ENCODE measurements around the gene ARL6IP1. TPM values are rescaled to one million over a fixed set of nuclear protein-coding genes. Genes with fewer than 3 reads are reported as not detected.

The ARL6IP1 gene
- total RNA-seq (2016; rRNA removed; fragmentation: Illumina TruSeq; extraction: Trizol) (273 and 373 TPM in 2 replicates), polyA plus RNA-seq (2011; rRNA removed) (183 and 263 TPM in 2 replicates), polyA minus RNA-seq (2011; rRNA and poly(A)+ RNA removed; ENCODE audit: low replicate concordance) (262 and 330 TPM in 2 replicates), Bru-seq, nascent RNA (percentile 98 among the genes with signal in this experiment), BruChase-seq, experiment 1, labeled RNA remaining after a 6-hour chase (percentile 100 among the genes with signal in this experiment), BruChase-seq, experiment 2, labeled RNA remaining after a 2-hour chase (percentile 100 among the genes with signal in this experiment)
- 62.8 and 68.6 TPM in 2 replicates for total RNA-seq (2016; cell fraction: cytosol; rRNA removed; fragmentation: Illumina TruSeq; extraction: Trizol; ENCODE audit: low read depth)
- 270 and 373 TPM in 2 replicates for total RNA-seq (2016; cell fraction: insoluble cytoplasmic fraction; rRNA removed; fragmentation: Illumina TruSeq; extraction: Trizol)
- 152 and 174 TPM in 2 replicates for total RNA-seq (2016; cell fraction: membrane; rRNA removed; fragmentation: Illumina TruSeq; extraction: Trizol)
- total RNA-seq (2016; cell fraction: nucleus; rRNA removed; fragmentation: Illumina TruSeq; extraction: Trizol) = 309 and 367 TPM in 2 replicates
- 211 and 261 TPM in 2 replicates for polyA plus RNA-seq (2011; cell fraction: cytosol; rRNA removed)
- 71.4 and 76.3 TPM in 2 replicates for polyA plus RNA-seq (2011; cell fraction: nucleus; rRNA removed)
- polyA plus RNA-seq (2012) = 155 and 252 TPM in 2 replicates
- polyA plus RNA-seq (2016; cell fraction: cytosol; fragmentation: Illumina TruSeq; extraction: Trizol; ENCODE audit: low read depth) = 29.0 and 31.7 TPM in 2 replicates
- polyA plus RNA-seq (2016; cell fraction: insoluble cytoplasmic fraction; fragmentation: Illumina TruSeq; extraction: Trizol; ENCODE audit: low read depth) = 231 and 253 TPM in 2 replicates
- polyA plus RNA-seq (2016; cell fraction: membrane; fragmentation: Illumina TruSeq; extraction: Trizol; ENCODE audit: low read depth) = 67.0 and 74.0 TPM in 2 replicates
- polyA plus RNA-seq (2016; cell fraction: nucleus; fragmentation: Illumina TruSeq; extraction: Trizol; ENCODE audit: insufficient read depth, low read depth) = 404 and 453 TPM in 2 replicates
- 199 and 232 TPM in 2 replicates for polyA minus RNA-seq (2011; cell fraction: cytosol; rRNA and poly(A)+ RNA removed)
- polyA minus RNA-seq (2011; cell fraction: nucleus; rRNA and poly(A)+ RNA removed) = 155 and 156 TPM in 2 replicates
- long read RNA-seq, experiment 1, transcript ARL6IP1-201 (6 exons, 2,409 nt) = major isoform, 436 of 479 reads
- long read RNA-seq, experiment 1, partial matches to known transcripts = 10 of 479 reads
- long read RNA-seq, experiment 1, other reads (novel, unspliced or antisense) = 30 of 479 reads
- long read RNA-seq, experiment 2, transcript ARL6IP1-201 (6 exons, 2,409 nt) = major isoform, 82 of 149 reads
- long read RNA-seq, experiment 2, partial matches to known transcripts = 8 of 149 reads
- long read RNA-seq, experiment 2, other reads (novel, unspliced or antisense) = 58 of 149 reads

GRCh38 chr16:18801145-18801972 is at the start of gene ARL6IP1:
TSS of gene ARL6IP1 (minus strand) at chr16:18801549. CDS start at chr16:18801466, 83 bp downstream.
- H3K4me1 ChIP-seq (ENCODE audit: insufficient read depth, low read length) = peaks cover 65% of the 10 kb centered on the region
- 1% methylated on average over 70 of the region's 77 CpGs for WGBS (ENCODE audit: low lambda C conversion rate)
- peak within 1 kb of the TSS; percentile 88 to 100 (median 95) for H3K4me3 ChIP-seq (replicated peaks in 1 of 3; ENCODE audit: insufficient read depth in 1 of 3, low read depth in 2 of 3, low read length in 3 of 3)
- H3K4me2 ChIP-seq (ENCODE audit: low read depth, low read length) = peak within 1 kb of the TSS; percentile 93
- ATAC-seq (peak; percentile 95), DNase-seq (ENCODE audit: low spot score) (peak; percentile 100), FAIRE-seq (peak; percentile 74)
- peak within 1 kb of the TSS; percentile 86 for H3K27ac ChIP-seq (ENCODE audit: extremely low read length, insufficient read depth, low read length)
- H4K20me1 ChIP-seq (ENCODE audit: insufficient read depth, low read length) = peaks cover 24% of the 10 kb centered on the region
- CTCF ChIA-PET (ENCODE audit: low intra/inter-chr PET ratio, low total read pairs) = interaction anchor here (1.5 kb wide), 1 partner anchor 168 kb away, joined by 11 read pairs; no protein-coding TSS in a partner anchor
- BruUV-seq (replicated peaks) = no TSS peak
- H2AFZ ChIP-seq (ENCODE audit: low read length) = peak within 1 kb of the TSS; percentile 21
- H3K9ac ChIP-seq (ENCODE audit: insufficient read depth, low read depth, low read length) = peak within 1 kb of the TSS; percentile 97
- peaks cover 47% of the 10 kb centered on the region for H3K79me2 ChIP-seq (ENCODE audit: insufficient read depth, low read length)
- H3K9me3 ChIP-seq (ENCODE audit: low read length) = no peaks in the 10 kb centered on the region
- H3K27me3 ChIP-seq (ENCODE audit: control insufficient read depth in 1 of 2, insufficient read depth in 2 of 2, low read length in 2 of 2) = no peaks in the 10 kb centered on the region; a peak in 1 of 5 replicates
- peaks cover 0 to 14% of the 10 kb centered on the region in 2 experiments; a peak in 3 of 5 replicates for H3K36me3 ChIP-seq (replicated peaks in 1 of 2; ENCODE audit: control insufficient read depth in 1 of 2, insufficient read depth in 2 of 2, low read length in 2 of 2)
- intact Hi-C loops (cut with micrococcal nuclease; ENCODE audit: unreplicated experiment) (loop anchor here (1.0 to 5.0 kb wide), 4 partner anchors 11 to 265 kb away; partner anchors contain the start of genes COQ7 and RPS15A), in situ Hi-C loops (cut with HindIII; ENCODE audit: extremely low pct_ligation_motif_present, low pct_unique_long_range_greater_than_20kb) (no loop called here)
- POLR2A ChIA-PET = interaction anchor here (0.6 to 8.9 kb wide), 47 partner anchors 8 to 754 kb away, joined by 3 to 545 read pairs (median 6); partner anchors contain the start of genes CCP110, COQ7, ITPRIPL2 and RPS15A
- TF ChIP-seq ZNF282 (IDR thresholded peaks at IDR 0.05; ENCODE audit: partially characterized antibody) (no peak), ATF5 (CRISPR knock-in tag; IDR thresholded peaks at IDR 0.05; ENCODE audit: low read depth) (peak; percentile 90; the same call in 1 of the 2 replicates), PRDM4 (CRISPR knock-in tag; IDR thresholded peaks at IDR 0.05; ENCODE audit: borderline replicate concordance) (peak; percentile 89), AFF4 (CRISPR knock-in tag; IDR thresholded peaks at IDR 0.05) (peak; percentile 97), MATR3 (CRISPR knock-in tag; IDR thresholded peaks at IDR 0.05) (0 out of 2 replicates have a peak, but pooled peaks have one; percentile 57), ZSCAN25 (CRISPR knock-in tag; IDR thresholded peaks at IDR 0.05) (peak; percentile 84), ZNF101 (CRISPR knock-in tag; IDR thresholded peaks at IDR 0.05; ENCODE audit: borderline replicate concordance, low read depth) (0 out of 2 replicates have a peak, but pooled peaks have one; percentile 70), GATAD2A (CRISPR knock-in tag; IDR thresholded peaks at IDR 0.05) (peak; percentile 91), ZFP36L1 (CRISPR knock-in tag; IDR thresholded peaks at IDR 0.05) (peak; percentile 88)
